HL-60 (cell line): ENCODE measurements around the gene ANO1.
"Not testable (repeated sequence)": the region's sequence is repeated elsewhere in the genome, so short reads cannot be mapped to it uniquely, and the experiment has no call there.

Experiments
- DNase-seq, 2 experiments: peaks; one replicate each; pipeline ENCODE4 v3.0.0-alpha.2; 2010 to 2020; ENCODE audit warnings: low read depth in 1 of 2, low spot score in 1 of 2
- H3K27ac ChIP-seq: fragments of 250-450 bp; sonication (Bioruptor Pico); replicated peaks from 2 replicates; pipeline ENCODE4 v1.5.1; 2020; ENCODE audit warnings: mild to moderate bottlenecking, moderate library complexity
- H3K27me3 ChIP-seq: fragments of 250-450 bp; sonication (Bioruptor Pico); 2 replicates; pipeline ENCODE4 v1.5.1; 2021; ENCODE audit warnings: mild to moderate bottlenecking, moderate library complexity; ENCODE audit not compliant: insufficient read depth, poor library complexity, severe bottlenecking
- H3K4me3 ChIP-seq: replicated peaks from 2 replicates; pipeline ENCODE4 v1.5.1; 2011; ENCODE audit warnings: mild to moderate bottlenecking, control low read depth, low read length; ENCODE audit not compliant: insufficient read depth
- GABPA ChIP-seq: IDR thresholded peaks from 2 replicates; pipeline ENCODE4 v1.6.1; 2012; ENCODE audit warnings: low read depth
- POLR2AphosphoS5 ChIP-seq: IDR thresholded peaks from 2 replicates; pipeline ENCODE4 v1.6.1; 2012; ENCODE audit warnings: low read depth
- SPI1 ChIP-seq: IDR thresholded peaks from 2 replicates; pipeline ENCODE4 v1.6.1; 2012; ENCODE audit warnings: low read depth, mild to moderate bottlenecking, borderline replicate concordance
- TF ChIP-seq, protein P1 (sequence below): IDR thresholded peaks from 2 replicates; pipeline ENCODE4 v1.6.1; 2012; ENCODE audit warnings: low read depth; ENCODE audit not compliant: insufficient replicate concordance
- TF ChIP-seq, protein P2 (sequence below): IDR thresholded peaks from one replicate; pipeline ENCODE4 v1.5.1; 2011; ENCODE audit warnings: low read length, control low read depth, inconsistent platforms; ENCODE audit not compliant: insufficient read depth

The ANO1 gene

DNA sequence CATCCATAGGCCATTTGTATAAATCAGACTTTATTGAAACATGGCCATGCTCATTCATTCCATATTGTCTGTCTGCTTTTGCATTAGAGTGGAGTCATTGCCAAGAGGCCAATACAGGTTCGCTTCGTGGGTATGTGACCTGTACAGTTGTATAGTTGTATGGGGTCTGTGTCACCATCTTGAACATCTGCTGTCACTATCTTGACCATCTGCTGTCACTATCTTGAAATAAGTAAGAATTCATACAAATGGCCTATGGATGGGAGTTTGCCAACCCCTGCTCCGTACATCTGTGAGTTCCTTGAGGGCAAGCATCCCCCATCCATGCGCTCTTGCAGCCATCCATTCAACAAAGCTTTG is 44.4 kb upstream of the ANO1 start:
- no peak for DNase-seq
- TF ChIP-seq SPI1 = no peak
- no peaks in the 10 kb centered on the region for H3K27me3 ChIP-seq
- H3K4me3 ChIP-seq = no peak overlapping the region
- H3K27ac ChIP-seq = no peak overlapping the region

DNA sequence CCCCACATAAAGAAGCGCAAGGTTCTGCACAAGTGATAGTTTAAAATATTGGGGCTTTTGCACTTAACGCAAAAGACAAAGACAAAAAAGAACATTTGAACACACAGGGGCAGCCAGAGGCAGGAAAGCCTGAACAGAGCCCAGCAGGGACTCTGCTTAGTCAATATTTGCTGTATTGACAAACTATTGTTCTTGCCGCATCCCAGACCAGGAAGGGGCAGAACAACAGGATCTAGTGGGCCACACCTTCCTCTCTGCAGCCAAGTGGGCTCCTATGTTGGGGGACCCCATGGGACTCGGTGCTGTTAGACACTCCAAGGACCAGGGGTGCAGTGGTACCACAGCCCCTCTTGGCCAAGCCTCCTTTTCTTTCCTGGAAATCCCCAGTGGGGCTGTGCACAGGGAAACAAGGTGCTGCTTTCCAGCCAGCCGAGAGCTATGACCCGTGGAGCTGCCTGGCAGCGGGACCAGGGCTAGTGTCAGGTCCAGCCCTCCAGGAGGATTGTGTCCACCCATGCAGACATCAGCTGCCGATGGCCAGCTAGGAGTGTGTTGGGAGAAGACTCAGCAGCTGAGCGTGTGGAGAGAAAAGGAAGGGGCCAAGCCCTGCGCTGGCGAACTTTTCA is 43.3 kb upstream of the ANO1 start:
- Histone ChIP-seq H3K4me3 (no peak overlapping the region), H3K27ac (no peak overlapping the region), H3K27me3 (no peaks in the 10 kb centered on the region)
- DNase-seq = no peak
- no peak for TF ChIP-seq GABPA
- TF ChIP-seq SPI1 = no peak
- TF ChIP-seq, protein P1, sequence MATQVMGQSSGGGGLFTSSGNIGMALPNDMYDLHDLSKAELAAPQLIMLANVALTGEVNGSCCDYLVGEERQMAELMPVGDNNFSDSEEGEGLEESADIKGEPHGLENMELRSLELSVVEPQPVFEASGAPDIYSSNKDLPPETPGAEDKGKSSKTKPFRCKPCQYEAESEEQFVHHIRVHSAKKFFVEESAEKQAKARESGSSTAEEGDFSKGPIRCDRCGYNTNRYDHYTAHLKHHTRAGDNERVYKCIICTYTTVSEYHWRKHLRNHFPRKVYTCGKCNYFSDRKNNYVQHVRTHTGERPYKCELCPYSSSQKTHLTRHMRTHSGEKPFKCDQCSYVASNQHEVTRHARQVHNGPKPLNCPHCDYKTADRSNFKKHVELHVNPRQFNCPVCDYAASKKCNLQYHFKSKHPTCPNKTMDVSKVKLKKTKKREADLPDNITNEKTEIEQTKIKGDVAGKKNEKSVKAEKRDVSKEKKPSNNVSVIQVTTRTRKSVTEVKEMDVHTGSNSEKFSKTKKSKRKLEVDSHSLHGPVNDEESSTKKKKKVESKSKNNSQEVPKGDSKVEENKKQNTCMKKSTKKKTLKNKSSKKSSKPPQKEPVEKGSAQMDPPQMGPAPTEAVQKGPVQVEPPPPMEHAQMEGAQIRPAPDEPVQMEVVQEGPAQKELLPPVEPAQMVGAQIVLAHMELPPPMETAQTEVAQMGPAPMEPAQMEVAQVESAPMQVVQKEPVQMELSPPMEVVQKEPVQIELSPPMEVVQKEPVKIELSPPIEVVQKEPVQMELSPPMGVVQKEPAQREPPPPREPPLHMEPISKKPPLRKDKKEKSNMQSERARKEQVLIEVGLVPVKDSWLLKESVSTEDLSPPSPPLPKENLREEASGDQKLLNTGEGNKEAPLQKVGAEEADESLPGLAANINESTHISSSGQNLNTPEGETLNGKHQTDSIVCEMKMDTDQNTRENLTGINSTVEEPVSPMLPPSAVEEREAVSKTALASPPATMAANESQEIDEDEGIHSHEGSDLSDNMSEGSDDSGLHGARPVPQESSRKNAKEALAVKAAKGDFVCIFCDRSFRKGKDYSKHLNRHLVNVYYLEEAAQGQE = no peak
- no peak for TF ChIP-seq POLR2AphosphoS5
- TF ChIP-seq, protein P2, sequence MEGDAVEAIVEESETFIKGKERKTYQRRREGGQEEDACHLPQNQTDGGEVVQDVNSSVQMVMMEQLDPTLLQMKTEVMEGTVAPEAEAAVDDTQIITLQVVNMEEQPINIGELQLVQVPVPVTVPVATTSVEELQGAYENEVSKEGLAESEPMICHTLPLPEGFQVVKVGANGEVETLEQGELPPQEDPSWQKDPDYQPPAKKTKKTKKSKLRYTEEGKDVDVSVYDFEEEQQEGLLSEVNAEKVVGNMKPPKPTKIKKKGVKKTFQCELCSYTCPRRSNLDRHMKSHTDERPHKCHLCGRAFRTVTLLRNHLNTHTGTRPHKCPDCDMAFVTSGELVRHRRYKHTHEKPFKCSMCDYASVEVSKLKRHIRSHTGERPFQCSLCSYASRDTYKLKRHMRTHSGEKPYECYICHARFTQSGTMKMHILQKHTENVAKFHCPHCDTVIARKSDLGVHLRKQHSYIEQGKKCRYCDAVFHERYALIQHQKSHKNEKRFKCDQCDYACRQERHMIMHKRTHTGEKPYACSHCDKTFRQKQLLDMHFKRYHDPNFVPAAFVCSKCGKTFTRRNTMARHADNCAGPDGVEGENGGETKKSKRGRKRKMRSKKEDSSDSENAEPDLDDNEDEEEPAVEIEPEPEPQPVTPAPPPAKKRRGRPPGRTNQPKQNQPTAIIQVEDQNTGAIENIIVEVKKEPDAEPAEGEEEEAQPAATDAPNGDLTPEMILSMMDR = no peak

GRCh38 chr11:70035665-70036064 is 42.5 kb upstream of the ANO1 start:
- H3K27ac ChIP-seq, H3K4me3 ChIP-seq, H3K27me3 ChIP-seq, DNase-seq: not testable (repeated sequence)

GRCh38 chr11:70036971-70037882 is 40.9 kb upstream of the ANO1 start:
- no peak overlapping the region for H3K27ac ChIP-seq

More at GRCh38 chr11:70036971-70037882, 40.9 kb upstream of the ANO1 start:
- TF ChIP-seq POLR2AphosphoS5 (no peak), SPI1 (no peak), GABPA (no peak)
- TF ChIP-seq, protein P1 = no peak
- TF ChIP-seq, protein P2 = no peak
- Histone ChIP-seq H3K27me3 (no peaks in the 10 kb centered on the region), H3K4me3 (no peak overlapping the region)
- DNase-seq = no peak
